GM21526 (cell line): ENCODE measurements around the gene COL4A1.

ENCODE experiments used
- ATAC-seq: cut with Tn5 transposase; IDR thresholded peaks from one replicate; pipeline ENCODE4 v1.9.1; 2021; ENCODE audit warnings: moderate library complexity; ENCODE audit not compliant: unreplicated experiment, low FRiP score

COL4A1 gene

GRCh38 chr13:110342474-110342873 lies 35.5 kb upstream of the COL4A1 start:
- no peak for ATAC-seq

GRCh38 chr13:110341445-110342244 lies 34.7 kb upstream of the COL4A1 start:
- ATAC-seq, result no peak

GRCh38 chr13:110340812-110341444 lies 34.0 kb upstream of the COL4A1 start:
- ATAC-seq, result no peak

- no peak for ATAC-seq
Measured at GRCh38 chr13:110339975-110340550, 33.1 kb upstream of the COL4A1 start.

GRCh38 chr13:110339263-110339662 lies 32.3 kb upstream of the COL4A1 start:
- no peak for ATAC-seq

GRCh38 chr13:110338441-110339101 lies 31.6 kb upstream of the COL4A1 start:
- ATAC-seq, result no peak

GRCh38 chr13:110337247-110337646 lies 30.3 kb upstream of the COL4A1 start:
- no peak for ATAC-seq

- no peak for ATAC-seq
Measured at GRCh38 chr13:110336681-110337080, 29.7 kb upstream of the COL4A1 start.

GRCh38 chr13:110336108-110336507 lies 29.2 kb upstream of the COL4A1 start:
- ATAC-seq, result no peak

GRCh38 chr13:110334841-110335490 lies 28.0 kb upstream of the COL4A1 start:
- ATAC-seq, result no peak

- ATAC-seq, result no peak
Measured at GRCh38 chr13:110334256-110334655, 27.3 kb upstream of the COL4A1 start.

GRCh38 chr13:110333837-110334236 lies 26.9 kb upstream of the COL4A1 start:
- ATAC-seq, result no peak

GRCh38 chr13:110332750-110333149 lies 25.8 kb upstream of the COL4A1 start:
- ATAC-seq, result no peak

- no peak for ATAC-seq
Measured at GRCh38 chr13:110331362-110331761, 24.4 kb upstream of the COL4A1 start.

GRCh38 chr13:110330491-110331011 lies 23.6 kb upstream of the COL4A1 start:
- ATAC-seq, result no peak

GRCh38 chr13:110329798-110330461 lies 23.0 kb upstream of the COL4A1 start:
- no peak for ATAC-seq

GRCh38 chr13:110329258-110329657 lies 22.3 kb upstream of the COL4A1 start:
- no peak for ATAC-seq

- no peak for ATAC-seq
Measured at GRCh38 chr13:110328573-110328972, 21.6 kb upstream of the COL4A1 start.

- no peak for ATAC-seq
Measured at GRCh38 chr13:110327051-110327721, 20.2 kb upstream of the COL4A1 start.
